ENCODE data around the gene HSPA9. TPM values are rescaled to one million over a fixed set of nuclear protein-coding genes. Genes with fewer than 3 reads are reported as not detected.

Gene HSPA9
- total RNA-seq, 1 experiment from 2014 or later, result 502 TPM

- H3K36me3 ChIP-seq (ENCODE audit: insufficient read depth, low read length, poor library complexity, severe bottlenecking), result no peaks in the 10 kb centered on the region
- H3K27me3 ChIP-seq (replicated peaks; ENCODE audit: insufficient read depth, low read depth, low read length, poor library complexity), result no peaks in the 10 kb centered on the region
- H3K4me1 ChIP-seq (ENCODE audit: insufficient read depth, low read length, poor library complexity, severe bottlenecking), result no peaks in the 10 kb centered on the region
- intact Hi-C loops (cut with micrococcal nuclease; ENCODE audit: unreplicated experiment), result no loop called here
- ChIA-PET POLR2A (ENCODE audit: low non-redundant PET) (no interaction called here), CTCF (no interaction called here)
- no peak for DNase-seq (ENCODE audit: low spot score)
- no peaks in the 10 kb centered on the region for H3K9me3 ChIP-seq (ENCODE audit: low read depth, low read length, poor library complexity, severe bottlenecking)
- BruUV-seq (replicated peaks), result no TSS peak
- TF ChIP-seq EZH2 (IDR thresholded peaks at IDR 0.05; ENCODE audit: borderline replicate concordance, low read depth, low read length, poor library complexity, severe bottlenecking), result no peak
- no peak for TF ChIP-seq CTCF (conservative IDR thresholded peaks at IDR 0.05; ENCODE audit: low read depth, low read length)
- no peak overlapping the region for H3K4me3 ChIP-seq (ENCODE audit: low read depth, low read length, poor library complexity, severe bottlenecking)
- H3K27ac ChIP-seq (ENCODE audit: low read depth, low read length, poor library complexity, severe bottlenecking), result no peak overlapping the region
Observed at GRCh38 chr5:138603249-138603920, 28.2 kb upstream of the HSPA9 start.

DNA sequence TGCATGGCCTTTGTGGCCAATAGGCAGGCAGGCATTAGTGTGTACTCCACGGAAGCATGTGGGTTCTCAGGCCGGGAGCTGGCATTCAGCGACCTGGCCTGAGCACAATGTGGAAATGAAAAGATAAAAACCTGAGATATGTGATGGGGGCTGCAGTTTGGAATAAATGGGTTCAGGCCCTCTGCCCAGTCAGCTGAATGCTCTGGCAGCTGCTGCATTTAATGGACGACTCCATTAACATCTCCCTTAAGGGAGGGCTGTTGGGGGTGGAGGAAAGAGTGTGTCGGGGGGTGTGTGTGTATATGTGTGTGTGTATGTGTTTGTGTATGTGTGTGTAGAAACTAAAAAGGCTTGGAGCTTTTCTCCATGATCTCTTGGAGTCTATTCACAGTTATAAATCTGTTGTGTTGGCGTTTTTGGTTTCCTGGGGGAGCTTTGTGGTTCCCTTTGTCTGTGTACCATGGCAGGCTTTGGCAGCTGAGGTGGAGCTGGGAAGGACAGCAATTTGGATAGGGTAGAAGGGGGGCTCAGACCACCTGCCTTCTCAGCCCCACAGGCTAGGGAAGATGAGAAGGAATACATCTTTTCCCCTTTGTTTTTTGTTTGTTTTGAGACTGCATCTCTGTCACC lies 27.3 kb upstream of the HSPA9 start:
- no peaks in the 10 kb centered on the region for H3K27me3 ChIP-seq (replicated peaks; ENCODE audit: insufficient read depth, low read depth, low read length, poor library complexity)
- TF ChIP-seq CTCF (conservative IDR thresholded peaks at IDR 0.05; ENCODE audit: low read depth, low read length), result no peak
- no peak for TF ChIP-seq EZH2 (IDR thresholded peaks at IDR 0.05; ENCODE audit: borderline replicate concordance, low read depth, low read length, poor library complexity, severe bottlenecking)
- intact Hi-C loops (cut with micrococcal nuclease; ENCODE audit: unreplicated experiment), result no loop called here
- no peak for DNase-seq (ENCODE audit: low spot score)
- no TSS peak for BruUV-seq (replicated peaks)
- no peaks in the 10 kb centered on the region for H3K9me3 ChIP-seq (ENCODE audit: low read depth, low read length, poor library complexity, severe bottlenecking)
- ChIA-PET POLR2A (ENCODE audit: low non-redundant PET) (interaction anchor here (0.6 kb wide), 1 partner anchor 270 kb away, joined by 3 read pairs; no protein-coding TSS in a partner anchor), CTCF (no interaction called here)
- H3K4me3 ChIP-seq (ENCODE audit: low read depth, low read length, poor library complexity, severe bottlenecking), result no peak overlapping the region
- no peaks in the 10 kb centered on the region for H3K36me3 ChIP-seq (ENCODE audit: insufficient read depth, low read length, poor library complexity, severe bottlenecking)
- no peak overlapping the region for H3K27ac ChIP-seq (ENCODE audit: low read depth, low read length, poor library complexity, severe bottlenecking)
- no peaks in the 10 kb centered on the region for H3K4me1 ChIP-seq (ENCODE audit: insufficient read depth, low read length, poor library complexity, severe bottlenecking)

DNA sequence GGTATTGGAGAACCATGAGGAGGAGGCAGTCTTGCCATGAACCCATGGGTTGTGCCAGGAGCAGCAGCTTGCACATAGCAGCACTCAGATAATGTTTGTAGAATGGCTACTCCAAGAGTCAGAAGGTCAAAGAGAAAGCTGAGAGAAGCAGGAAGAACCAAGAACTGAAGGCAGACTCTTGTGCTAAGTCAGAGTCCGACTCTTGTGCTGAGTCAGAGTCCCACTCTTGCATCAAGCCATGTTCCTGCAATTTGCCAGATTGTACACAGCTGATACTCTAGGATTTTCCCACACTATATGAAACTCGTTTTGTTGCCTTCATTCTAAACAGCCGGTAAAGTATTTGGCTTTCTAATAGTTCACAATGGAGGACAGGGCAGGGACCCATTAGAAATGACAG lies 26.2 kb upstream of the HSPA9 start:
- CTCF ChIA-PET, result no interaction called here
- H3K4me1 ChIP-seq (ENCODE audit: insufficient read depth, low read length, poor library complexity, severe bottlenecking), result peaks cover 2% of the 10 kb centered on the region
- no peak for DNase-seq (ENCODE audit: low spot score)
- no TSS peak for BruUV-seq (replicated peaks)
- H3K9me3 ChIP-seq (ENCODE audit: low read depth, low read length, poor library complexity, severe bottlenecking), result no peaks in the 10 kb centered on the region
- TF ChIP-seq EZH2 (IDR thresholded peaks at IDR 0.05; ENCODE audit: borderline replicate concordance, low read depth, low read length, poor library complexity, severe bottlenecking), result no peak
- TF ChIP-seq CTCF (conservative IDR thresholded peaks at IDR 0.05; ENCODE audit: low read depth, low read length), result no peak
- no peak overlapping the region for H3K4me3 ChIP-seq (ENCODE audit: low read depth, low read length, poor library complexity, severe bottlenecking)
- H3K27me3 ChIP-seq (replicated peaks; ENCODE audit: insufficient read depth, low read depth, low read length, poor library complexity), result no peaks in the 10 kb centered on the region
- POLR2A ChIA-PET (ENCODE audit: low non-redundant PET), result interaction anchor here (0.6 kb wide), 1 partner anchor 780 kb away, joined by 25 read pairs; no protein-coding TSS in a partner anchor
- intact Hi-C loops (cut with micrococcal nuclease; ENCODE audit: unreplicated experiment), result no loop called here
- no peaks in the 10 kb centered on the region for H3K36me3 ChIP-seq (ENCODE audit: insufficient read depth, low read length, poor library complexity, severe bottlenecking)
- no peak overlapping the region for H3K27ac ChIP-seq (ENCODE audit: low read depth, low read length, poor library complexity, severe bottlenecking)
